Measurements from ENCODE around the gene COG1.
"Not testable (repeated sequence)": the region's sequence is repeated elsewhere in the genome, so short reads cannot be mapped to it uniquely, and the experiment has no call there.

COG1 gene, protein sequence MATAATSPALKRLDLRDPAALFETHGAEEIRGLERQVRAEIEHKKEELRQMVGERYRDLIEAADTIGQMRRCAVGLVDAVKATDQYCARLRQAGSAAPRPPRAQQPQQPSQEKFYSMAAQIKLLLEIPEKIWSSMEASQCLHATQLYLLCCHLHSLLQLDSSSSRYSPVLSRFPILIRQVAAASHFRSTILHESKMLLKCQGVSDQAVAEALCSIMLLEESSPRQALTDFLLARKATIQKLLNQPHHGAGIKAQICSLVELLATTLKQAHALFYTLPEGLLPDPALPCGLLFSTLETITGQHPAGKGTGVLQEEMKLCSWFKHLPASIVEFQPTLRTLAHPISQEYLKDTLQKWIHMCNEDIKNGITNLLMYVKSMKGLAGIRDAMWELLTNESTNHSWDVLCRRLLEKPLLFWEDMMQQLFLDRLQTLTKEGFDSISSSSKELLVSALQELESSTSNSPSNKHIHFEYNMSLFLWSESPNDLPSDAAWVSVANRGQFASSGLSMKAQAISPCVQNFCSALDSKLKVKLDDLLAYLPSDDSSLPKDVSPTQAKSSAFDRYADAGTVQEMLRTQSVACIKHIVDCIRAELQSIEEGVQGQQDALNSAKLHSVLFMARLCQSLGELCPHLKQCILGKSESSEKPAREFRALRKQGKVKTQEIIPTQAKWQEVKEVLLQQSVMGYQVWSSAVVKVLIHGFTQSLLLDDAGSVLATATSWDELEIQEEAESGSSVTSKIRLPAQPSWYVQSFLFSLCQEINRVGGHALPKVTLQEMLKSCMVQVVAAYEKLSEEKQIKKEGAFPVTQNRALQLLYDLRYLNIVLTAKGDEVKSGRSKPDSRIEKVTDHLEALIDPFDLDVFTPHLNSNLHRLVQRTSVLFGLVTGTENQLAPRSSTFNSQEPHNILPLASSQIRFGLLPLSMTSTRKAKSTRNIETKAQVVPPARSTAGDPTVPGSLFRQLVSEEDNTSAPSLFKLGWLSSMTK

DNA sequence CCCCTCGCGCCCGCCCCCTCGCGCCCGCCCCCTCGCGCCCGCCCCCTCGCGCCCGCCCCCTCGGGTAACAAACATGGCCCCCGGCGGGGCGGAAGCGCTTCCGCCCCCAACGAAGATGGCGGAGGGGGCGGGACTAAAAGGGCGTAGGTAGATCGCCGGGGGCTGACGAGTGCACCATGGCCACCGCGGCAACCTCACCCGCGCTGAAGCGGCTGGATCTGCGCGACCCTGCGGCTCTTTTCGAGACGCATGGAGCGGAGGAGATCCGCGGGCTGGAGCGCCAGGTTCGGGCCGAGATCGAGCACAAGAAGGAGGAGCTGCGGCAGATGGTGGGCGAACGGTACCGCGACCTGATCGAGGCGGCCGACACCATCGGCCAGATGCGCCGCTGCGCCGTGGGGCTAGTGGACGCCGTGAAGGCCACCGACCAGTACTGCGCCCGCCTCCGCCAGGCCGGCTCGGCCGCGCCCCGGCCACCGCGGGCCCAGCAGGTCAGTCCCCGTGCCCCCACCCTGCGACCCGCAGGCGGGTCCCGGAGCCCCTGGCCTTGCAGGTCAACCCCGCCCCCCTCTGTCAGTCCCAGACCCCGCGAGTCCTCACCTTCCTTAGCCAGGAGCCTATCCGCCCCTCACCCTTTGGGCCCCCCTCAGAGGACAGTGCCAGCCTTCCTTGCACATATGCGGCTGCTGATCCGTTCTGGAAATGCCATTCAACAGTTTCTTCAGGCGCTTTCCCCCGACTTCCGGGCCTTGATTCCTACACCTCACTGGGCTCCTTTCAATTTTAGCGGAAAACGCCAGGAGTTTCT lies at the start of gene COG1:
COG1 (plus strand) TSS at position 162 of the 808 bp plus-strand sequence; CDS start at position 177, 15 bp downstream.
- DNase-seq: peak; percentile 77
- in situ Hi-C loops (cut with MboI; ENCODE audit: low pct_unique_long_range_greater_than_20kb, low sequenced_read_pairs): loop anchor here (25.0 kb wide), 1 partner anchor 456 kb away; no protein-coding TSS in a partner anchor

- in situ Hi-C loops (cut with MboI; ENCODE audit: low pct_unique_long_range_greater_than_20kb, low sequenced_read_pairs); DNase-seq: not testable (repeated sequence)
These were observed 48.6 kb upstream of the COG1 start for GRCh38 chr17:73144209-73144608.

- in situ Hi-C loops (cut with MboI; ENCODE audit: low pct_unique_long_range_greater_than_20kb, low sequenced_read_pairs): no loop called here
- peak; percentile 27 for DNase-seq
These were observed 47.2 kb upstream of the COG1 start for GRCh38 chr17:73145641-73146040.

GRCh38 chr17:73147791-73148190 lies 45.1 kb upstream of the COG1 start:
- in situ Hi-C loops (cut with MboI; ENCODE audit: low pct_unique_long_range_greater_than_20kb, low sequenced_read_pairs); DNase-seq: not testable (repeated sequence)

GRCh38 chr17:73148540-73149334 lies 44.1 kb upstream of the COG1 start:
- in situ Hi-C loops (cut with MboI; ENCODE audit: low pct_unique_long_range_greater_than_20kb, low sequenced_read_pairs): no loop called here
- no peak for DNase-seq

DNA sequence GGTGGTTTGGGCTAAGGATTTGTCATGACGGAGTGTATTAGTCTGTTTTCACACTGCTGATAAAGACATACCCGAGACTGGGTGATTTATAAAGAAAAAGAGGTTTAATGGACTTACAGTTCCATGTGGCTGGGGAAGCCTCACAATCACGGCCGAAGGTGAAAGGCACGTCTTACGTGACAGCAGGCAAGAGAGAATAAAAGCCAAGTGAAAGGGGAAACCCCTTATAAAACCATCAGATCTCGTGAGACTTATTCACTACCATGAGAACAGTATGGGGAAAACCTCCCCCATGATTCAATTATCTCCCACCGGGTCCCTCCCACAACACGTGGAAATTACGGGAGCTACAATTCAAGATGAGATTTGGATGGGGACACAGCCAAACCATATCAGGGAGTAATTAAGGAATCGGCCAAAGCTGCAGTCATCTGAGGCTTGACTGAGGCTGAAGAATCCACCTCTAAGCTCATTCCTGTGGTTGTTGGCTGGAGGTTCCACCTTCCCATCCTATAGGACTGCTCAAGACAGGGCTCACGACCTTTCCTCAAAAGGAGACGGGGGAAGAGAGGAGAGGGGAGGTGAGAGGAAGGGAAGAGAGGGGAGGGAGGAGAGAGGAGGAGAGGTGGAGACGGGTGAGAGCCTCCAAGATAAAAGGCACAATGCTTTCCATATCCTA lies 42.1 kb upstream of the COG1 start:
- in situ Hi-C loops (cut with MboI; ENCODE audit: low pct_unique_long_range_greater_than_20kb, low sequenced_read_pairs); DNase-seq: not testable (repeated sequence)

- in situ Hi-C loops (cut with MboI; ENCODE audit: low pct_unique_long_range_greater_than_20kb, low sequenced_read_pairs): no loop called here
- DNase-seq: peak; percentile 90
These were observed 40.8 kb upstream of the COG1 start for GRCh38 chr17:73151916-73152632.

- DNase-seq: no peak
- in situ Hi-C loops (cut with MboI; ENCODE audit: low pct_unique_long_range_greater_than_20kb, low sequenced_read_pairs): no loop called here
These were observed 37.3 kb upstream of the COG1 start for GRCh38 chr17:73155410-73156165.

DNA sequence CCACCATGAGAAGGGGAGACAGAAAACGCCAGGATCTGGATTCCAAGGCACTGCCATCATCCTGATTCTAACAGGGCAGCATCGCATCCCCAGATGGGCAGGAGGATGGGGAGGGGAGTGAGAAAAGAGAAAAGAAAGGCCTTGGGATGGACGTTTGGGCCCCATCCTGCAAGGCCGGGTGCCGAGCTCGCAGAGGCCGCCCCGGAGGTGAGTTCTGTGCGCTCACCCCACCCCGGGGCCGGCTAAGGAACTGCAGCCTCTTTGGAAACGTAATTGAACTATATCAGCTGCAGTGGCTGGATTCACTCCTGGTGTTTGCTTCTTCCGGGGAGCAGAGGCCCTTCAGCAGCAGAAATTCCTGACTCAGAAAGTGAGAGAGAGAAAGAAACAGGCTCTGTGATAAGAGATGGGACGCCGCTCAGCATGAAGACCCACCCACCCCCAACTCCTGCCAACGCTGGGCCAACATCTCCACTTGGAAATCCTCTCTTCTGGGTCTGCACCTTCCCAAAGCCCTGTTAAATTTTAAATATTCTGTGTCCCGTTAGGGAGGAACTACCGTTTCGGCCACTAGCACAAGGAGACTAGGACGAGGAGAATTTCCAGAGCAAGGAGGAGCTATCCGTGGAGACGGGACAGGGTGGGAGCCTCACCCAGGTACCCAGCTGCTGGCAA lies 36.6 kb upstream of the COG1 start:
- DNase-seq: peak; percentile 61
- in situ Hi-C loops (cut with MboI; ENCODE audit: low pct_unique_long_range_greater_than_20kb, low sequenced_read_pairs): no loop called here

DNA sequence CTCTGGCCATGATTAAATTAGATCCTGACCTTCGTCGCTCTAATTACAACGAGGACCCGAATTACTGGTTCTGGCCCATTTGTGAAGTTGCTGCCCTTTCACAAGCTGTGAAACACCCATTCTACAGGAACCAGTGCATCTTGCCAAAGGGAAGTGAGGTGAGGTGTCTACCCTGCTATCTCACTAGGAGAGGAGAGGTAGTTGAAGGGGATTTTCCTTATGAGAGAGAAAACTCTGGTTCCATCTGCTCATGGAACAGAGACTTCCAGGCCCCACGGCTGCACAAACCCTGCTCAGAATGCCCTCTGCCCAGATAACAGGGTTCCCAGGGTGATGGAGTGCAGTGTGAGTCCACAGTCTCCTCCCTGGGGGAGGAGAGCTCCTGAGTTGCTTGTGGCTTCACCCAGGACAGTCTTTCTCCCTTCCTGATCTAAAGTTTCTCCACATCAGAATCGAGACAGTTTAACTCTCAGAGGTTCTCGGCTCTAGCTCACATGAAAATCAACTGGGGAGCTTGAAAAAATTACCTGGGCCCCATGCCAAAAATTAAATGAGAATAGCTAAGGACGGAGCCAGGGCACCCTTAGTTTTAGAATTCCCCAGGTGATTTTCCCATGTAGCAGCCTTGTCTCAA lies 35.9 kb upstream of the COG1 start:
- in situ Hi-C loops (cut with MboI; ENCODE audit: low pct_unique_long_range_greater_than_20kb, low sequenced_read_pairs): no loop called here

GRCh38 chr17:73157521-73157890 lies 35.3 kb upstream of the COG1 start:
- DNase-seq: no peak

More for the DNA sequence above, 35.9 kb upstream of the COG1 start:
- no peak for DNase-seq

DNA sequence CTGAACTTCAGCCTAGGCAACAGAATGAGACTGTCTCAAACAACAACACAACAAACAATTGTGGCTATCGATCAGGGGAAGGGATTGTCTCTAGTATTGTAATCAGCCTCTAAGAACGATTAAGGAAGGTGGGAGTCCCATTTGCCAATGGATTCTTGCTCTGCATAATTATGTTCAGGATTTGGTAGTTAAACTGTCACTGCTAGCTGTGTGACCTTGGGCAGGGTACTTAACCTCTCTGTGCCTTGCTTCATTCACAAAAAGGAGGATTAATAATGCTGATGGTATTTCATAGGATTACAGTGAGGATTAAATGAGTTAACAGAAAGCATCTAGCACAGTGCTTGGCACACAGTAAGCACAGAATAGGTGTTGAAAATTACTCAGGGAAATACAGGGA lies 34.7 kb upstream of the COG1 start:
- DNase-seq: no peak
- in situ Hi-C loops (cut with MboI; ENCODE audit: low pct_unique_long_range_greater_than_20kb, low sequenced_read_pairs): no loop called here

More at GRCh38 chr17:73157521-73157890, 35.3 kb upstream of the COG1 start:
- in situ Hi-C loops (cut with MboI; ENCODE audit: low pct_unique_long_range_greater_than_20kb, low sequenced_read_pairs): no loop called here

DNA sequence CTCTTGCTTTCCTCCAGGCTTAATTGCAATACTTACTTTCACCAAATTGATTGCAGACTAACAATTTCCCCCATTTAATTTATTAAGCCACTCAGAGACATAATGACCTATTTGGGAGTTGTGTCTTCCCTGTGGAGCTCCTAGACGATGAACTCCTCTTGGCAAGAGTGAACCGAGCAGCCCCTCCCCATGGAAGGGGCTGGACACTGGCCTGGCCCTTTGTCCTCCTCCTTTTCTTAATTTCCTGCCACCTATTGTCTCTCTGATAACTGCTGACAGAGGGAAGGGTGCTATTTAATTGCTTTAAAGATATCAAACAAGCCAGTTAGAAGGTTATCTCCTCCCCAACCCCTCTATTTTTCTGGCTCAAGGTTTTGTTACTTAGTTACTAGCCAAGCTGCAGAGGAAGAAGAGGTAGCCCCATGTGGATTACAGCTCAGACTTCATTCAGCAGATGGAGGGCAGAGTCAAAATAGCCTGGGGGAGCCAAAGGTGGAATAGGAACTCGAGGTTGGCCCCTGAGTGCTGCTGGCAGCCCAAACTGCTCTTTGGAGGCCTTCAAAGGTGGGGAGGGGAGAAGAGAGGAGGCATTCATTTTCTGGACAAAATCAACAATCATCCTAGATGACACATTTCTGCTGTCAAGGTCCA lies 31.8 kb upstream of the COG1 start:
- no peak for DNase-seq
- in situ Hi-C loops (cut with MboI; ENCODE audit: low pct_unique_long_range_greater_than_20kb, low sequenced_read_pairs): no loop called here

- no peak for DNase-seq
- in situ Hi-C loops (cut with MboI; ENCODE audit: low pct_unique_long_range_greater_than_20kb, low sequenced_read_pairs): no loop called here
These were observed 29.8 kb upstream of the COG1 start for GRCh38 chr17:73163043-73163442.

All from KBM-7 (cell line).